NCI-H774 (cell line): ENCODE results near the gene NTRK3.

ENCODE experiments used
- DNase-seq: peaks from one replicate; lab custom pipeline; 2025; lab: John Stamatoyannopoulos, UW

The NTRK3 gene

DNA sequence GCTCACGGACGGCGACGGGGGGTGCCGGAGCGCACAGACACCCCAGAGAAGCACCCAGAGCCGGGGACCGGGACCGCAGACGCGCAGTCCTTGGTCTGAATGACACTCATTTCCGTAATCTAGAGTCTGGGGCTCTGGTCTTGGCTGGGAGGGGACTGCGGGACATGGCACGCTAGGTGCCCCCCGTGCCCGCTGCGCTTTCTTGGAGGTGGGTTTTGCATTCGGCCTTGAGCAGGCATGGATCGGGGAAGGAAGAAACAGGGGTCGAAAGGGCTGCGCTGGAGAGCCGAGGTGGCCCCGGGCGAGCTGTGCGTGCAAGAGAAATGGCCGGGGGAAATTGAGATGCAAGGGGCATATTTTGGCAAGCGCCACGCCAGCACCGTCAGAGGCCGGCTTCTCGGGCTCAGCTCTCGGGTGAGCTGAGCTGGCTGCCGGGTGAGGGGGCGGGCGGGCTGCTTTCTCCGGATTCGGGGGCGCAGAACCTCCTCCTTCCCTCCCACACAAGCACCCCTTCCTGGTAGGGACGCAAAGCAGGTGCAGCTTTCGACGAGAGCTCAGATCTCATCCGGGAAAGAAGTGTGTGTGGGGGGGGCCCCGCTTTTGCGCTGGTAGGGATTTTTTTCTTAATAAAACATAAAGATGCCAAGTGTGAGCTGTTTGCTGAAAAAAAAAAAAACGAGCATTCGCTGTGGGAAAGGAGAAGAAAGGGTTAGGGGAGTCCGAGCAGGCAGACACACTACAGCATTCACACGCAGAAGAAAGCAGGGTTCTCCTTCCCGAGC lies 963 bp upstream of the NTRK3 start:
- no peak for DNase-seq

DNA sequence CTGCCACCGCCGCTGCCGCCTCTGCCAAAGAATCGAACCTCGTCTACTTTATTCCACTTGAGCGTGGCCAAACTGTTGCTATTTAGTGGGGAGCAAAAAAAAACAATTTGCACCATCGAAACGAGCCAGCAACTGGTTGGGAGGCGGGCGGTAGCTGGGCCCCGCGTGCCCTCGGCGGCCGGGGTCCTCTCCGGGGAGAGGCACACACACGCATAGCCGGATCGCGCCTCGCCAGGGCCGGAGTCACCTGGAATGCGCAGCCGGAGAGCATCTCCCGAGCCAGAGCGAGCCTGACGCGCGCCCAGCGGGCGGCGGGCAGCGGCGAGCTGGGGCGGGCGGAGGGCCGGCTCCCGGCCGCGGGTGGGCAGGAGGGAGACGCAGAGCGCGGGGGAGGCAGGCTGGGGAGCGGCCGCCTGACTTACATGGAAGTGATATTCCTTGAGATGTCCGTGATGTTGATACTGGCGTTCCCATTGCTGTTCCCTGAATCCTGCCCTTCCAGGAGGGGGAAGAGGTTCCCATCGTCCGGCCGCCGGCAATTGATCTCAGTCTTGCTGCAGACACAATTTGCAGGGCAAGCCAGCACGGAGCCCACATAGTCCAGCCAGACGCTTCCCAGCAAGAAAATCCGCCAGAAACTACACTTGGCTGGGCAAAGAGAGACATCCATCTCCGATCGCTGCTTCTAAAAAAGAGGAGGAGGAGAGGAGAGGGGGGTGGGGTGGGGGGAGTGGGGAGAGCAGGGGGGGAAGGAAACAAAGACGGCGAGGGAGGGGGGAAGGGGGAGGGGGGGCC lies 858 bp downstream of the NTRK3 start:
- DNase-seq = peak; percentile 40

DNA sequence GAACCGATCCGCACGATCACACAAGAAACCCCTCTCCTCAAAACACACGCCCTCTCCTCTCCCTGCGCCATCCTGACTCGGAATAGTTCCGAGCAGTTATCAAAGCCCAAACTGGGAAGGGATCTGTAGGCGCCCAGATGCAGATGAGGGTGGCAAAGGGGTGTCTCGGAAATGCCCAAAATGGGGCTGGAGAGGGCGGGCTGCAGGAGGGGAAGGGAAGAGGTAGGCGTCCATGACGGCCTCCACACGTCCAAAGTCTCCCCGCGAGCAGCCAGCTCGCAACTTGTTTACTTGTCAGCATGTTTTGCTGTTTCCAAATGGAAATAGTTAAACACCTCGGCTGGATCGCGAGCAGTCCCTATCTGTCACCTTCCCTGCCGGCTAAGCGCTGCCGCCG lies 1.5 kb downstream of the NTRK3 start:
- no peak for DNase-seq

DNA sequence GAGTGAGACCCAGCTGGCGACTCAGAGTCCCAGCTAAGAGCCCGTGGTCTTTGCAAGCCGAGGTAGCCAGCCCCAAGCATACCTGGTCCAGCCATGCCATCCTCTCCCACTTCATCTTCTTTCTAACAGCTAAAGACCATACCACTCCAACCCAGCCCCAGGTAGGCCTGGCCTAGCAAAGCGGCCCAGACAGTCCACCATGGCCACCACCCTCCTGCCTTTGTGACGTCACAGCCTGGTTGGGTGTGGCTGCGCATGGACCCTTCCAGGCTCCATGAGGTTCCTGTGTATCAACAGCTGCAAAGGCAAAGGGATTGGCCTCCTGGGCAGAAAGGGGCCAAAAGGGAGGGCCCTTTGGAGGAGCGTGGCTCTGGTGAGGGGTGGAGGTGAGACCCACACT lies 4.1 kb downstream of the NTRK3 start:
- DNase-seq = no peak

DNA sequence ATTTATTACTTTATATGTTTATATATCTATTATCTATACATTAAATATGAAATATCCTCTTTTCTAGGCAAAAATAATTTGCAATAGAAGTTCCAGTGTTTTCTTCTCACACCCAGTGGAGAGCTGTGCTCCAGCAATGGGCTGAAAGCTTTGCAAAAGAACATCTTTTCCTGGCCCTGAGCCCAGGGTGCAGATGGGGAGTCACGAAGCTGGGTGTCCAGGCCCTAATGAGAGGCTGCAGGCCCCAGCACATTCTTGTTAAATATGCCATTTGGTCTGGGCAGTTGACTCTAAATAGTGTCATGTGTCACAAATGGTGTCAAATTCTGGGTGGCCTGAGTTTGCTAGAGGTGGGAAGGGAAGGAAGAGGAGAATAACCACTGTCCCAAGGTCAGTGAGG lies 5.7 kb downstream of the NTRK3 start:
- no peak for DNase-seq

DNA sequence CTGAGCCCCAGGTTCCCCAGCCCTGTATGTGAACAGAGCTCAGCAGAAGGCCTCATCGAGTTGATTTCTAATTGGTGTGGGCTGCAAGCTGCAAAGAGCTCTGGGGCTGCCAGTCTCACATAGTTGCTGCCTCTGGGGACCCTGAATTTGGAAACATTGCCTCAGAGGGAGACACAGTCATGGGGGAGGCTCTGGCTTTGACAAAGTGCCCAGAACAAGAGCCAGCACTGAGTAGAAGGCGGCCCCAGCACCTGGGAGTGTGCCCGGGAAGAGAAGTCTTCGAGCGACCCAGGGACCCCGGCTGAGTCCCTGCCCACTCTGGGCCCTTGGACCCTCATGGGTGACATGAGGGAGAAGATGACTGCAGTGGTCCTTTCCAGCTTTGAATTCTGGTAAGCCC lies 7.3 kb downstream of the NTRK3 start:
- no peak for DNase-seq

DNA sequence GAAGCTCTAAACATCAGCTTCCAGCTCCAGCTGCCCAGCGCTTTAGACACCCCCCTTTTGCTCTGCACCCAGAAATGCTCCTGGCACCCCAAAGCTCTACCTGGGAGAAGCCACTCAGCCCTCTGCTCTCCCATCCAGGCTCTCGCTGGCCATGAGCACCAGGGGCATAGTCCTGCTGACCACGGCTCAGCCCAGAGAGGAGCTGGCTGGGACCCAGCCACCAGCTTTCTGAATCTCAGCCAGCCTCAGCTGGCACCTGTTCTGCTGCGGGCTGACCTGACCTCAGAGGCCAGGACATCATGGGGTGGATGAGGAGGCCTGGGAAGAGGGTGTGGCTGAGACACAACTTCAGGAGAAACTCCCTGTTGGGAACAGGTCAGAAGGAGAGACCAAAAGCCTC lies 8.6 kb downstream of the NTRK3 start:
- no peak for DNase-seq

DNA sequence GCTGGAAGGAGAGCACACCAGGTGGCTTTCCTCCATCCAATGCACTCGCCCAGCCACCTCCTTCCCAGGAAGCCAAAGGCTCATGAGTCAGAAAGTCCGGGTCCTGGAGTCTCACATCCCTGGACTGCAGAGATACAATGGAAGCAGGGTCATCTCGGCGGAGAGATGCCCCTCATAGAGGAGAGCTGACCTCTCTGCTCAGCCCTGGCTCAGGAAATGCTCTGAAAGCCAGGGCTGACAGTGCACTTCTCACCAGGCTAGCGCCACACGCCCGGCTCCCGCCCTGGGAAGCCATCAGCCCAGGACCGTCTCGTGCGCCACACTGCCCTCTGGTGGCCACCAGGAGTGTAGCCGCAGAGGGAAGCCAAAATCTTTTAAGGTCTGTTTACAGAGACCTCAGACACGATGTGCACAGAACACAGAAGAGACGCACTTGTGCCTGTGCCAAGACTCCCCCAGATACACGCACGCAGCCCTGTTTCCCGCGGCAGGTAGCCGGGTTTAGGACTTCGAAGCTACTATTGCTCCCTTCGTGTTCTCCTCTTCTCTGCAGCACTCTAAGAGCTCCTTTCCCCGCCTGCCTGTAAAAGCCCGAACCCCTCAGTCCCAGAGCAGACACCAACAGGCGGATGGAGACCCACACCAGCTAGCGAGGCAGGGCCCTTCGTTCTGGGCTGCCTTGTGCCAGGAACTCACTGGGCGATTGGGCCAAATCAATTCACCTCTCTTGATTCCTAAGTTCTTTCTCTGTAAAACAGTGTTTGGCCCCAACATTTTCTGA lies 9.7 kb downstream of the NTRK3 start:
- DNase-seq = peak; percentile 54

DNA sequence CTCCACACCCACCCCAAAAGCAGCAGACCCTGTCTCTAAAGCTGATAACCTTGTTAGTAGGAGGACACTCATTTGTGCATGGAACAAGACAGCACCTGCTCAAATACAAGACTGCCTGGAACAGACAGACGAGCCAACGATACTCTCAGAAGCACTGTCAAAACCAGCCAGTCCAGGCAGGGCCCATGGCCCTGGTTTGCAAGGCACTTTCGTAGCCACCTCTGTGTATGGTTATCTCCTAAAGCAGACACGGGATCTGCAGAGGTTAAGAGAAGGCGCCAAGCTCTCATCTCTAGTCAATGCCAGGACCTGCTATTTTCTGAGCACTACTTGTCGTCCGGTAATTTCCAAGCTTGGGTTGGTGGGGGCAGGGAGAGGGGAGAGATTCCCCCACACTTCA lies 10.5 kb downstream of the NTRK3 start:
- no peak for DNase-seq

DNA sequence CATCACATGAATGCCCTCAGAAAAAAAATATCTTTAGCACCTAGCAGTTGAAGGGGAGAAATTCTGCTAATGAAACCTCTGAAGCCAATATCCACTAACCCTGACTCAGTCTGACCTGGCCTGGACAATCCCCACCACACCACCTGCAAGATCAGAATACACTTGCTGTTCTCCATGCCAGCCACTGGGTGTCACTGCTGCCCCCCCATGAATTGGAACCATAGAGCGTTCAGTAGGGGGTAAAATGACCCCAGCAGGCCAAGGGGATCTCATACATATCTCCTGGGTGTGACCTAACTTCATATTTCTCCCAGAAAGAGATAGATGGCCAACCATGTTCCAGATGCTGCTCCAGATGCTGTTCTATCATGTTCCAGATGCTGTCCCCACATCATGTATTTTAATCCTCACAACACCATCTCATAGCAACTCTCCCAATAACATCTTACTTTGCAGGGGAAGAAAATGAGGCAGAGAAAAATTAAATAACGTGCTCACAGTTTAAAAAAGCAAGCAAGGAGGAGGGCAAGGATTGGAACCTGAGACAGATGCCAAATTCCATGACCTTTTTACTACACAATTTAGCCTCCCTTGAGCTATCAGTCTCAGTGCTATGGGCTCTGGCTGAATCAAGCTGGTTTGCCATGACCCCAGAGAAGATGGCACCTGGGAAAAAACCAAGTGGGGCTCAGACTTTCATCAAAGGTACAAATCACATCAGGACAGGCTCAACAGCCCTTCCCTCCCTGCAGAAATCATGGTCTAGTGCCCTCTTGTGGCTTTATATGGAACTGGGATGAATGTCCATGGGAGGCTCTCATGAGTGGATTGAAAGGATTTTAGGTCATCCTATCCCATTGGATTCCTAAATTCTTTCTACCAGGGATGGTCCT lies 12.4 kb downstream of the NTRK3 start:
- DNase-seq = peak; percentile 5

DNA sequence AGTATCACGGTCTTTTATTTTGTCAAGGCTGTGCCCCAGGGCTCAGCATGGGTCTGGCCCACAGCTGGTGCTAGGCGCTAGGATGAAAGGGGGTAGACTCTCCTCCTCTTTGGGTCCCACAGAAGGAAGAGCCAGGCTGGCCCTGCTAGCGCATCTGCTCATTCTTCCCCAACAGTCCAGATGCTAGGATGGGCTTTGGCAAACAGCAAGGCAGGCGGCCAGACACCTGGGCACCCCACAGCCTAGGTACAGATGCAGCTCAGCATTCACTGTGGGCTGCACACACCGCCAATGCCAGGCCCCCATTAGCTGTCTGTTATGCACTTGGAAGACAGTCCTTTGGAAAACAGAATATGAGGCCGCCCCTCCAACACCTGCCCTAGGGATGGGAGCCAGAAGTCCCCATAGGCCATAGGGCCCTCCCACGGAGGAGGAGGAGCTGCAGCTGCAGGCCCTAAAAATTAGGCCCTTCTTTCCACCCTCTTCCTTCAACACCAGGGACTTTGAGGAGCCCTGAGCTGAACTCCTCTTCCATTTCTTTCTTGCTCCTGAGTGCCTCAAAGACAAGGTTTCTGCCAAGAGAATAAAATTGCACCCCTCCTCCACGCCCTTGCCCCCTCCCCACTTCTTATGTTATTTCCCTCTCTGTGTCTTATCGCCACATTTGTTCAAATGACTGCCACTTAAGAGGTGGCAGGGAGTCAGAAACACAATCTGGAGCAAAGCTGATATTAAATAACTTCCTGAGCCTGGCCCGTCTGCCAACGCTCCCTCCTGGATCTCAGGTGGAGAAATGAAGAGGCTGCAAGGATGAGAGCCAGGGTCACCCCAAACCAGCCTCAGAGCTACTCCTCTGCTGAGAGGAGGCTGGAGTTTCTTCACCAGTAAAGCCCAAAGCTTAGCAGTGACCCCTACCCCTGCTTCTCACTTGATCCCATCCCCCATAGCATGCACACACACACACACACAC lies 13.7 kb downstream of the NTRK3 start:
- no peak for DNase-seq

DNA sequence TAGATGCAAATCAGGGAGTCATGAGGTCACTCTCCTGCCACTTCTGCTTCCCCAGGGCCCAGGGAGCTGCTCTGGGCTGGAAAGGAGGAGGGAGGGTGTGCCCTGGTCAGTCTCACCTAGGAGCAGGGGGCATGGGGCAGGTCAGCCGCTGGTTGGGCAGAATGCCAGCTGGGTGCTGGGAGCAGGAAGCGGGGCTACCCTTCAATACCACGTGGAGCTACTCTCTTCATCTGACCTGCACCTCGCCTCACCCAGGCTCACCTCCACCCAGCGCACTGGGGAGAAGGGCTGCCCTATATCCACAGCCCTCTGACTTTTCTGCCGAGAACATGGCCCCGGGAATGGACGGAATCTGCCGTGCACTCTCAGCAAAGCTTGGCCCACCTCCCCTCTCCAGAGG lies 15.1 kb downstream of the NTRK3 start:
- no peak for DNase-seq

DNA sequence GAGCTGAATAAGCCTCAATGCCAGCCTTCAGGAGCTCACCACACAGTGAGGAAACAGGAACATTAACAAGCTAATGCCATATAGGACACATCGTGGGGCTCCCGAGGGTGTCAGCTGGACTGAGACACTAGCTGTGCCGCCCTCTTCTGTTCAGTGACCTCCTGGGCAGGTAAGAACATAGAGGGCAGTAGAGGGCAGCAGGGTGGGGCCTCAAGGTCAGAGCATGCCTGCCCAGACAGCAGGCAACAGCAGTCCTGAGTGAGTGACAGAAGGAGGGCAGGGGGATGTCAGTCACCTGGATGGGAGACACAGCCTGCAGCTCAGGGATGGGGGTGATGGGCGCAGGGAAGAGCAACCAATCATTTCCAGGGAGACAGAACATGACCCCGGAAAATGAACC lies 15.5 kb downstream of the NTRK3 start:
- DNase-seq = no peak

DNA sequence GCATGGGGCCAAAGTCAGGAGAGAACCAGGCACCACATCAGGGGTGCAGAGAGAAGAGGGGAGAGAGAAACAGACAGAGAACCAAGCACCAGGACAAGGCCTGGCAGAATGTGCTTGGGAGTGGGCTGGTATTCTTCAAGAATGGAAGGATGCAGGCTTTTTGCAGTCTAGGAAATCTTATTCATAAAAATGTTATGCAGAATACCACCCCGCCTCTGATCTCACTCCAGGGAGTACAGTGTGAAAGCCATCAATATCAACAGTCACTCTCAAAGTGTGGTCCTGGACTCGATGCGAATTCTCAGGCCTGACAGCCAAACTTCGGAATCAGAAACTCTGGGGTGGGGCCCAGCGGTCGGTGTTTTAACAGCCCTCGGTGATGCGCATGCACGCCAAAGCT lies 16.9 kb downstream of the NTRK3 start:
- no peak for DNase-seq

DNA sequence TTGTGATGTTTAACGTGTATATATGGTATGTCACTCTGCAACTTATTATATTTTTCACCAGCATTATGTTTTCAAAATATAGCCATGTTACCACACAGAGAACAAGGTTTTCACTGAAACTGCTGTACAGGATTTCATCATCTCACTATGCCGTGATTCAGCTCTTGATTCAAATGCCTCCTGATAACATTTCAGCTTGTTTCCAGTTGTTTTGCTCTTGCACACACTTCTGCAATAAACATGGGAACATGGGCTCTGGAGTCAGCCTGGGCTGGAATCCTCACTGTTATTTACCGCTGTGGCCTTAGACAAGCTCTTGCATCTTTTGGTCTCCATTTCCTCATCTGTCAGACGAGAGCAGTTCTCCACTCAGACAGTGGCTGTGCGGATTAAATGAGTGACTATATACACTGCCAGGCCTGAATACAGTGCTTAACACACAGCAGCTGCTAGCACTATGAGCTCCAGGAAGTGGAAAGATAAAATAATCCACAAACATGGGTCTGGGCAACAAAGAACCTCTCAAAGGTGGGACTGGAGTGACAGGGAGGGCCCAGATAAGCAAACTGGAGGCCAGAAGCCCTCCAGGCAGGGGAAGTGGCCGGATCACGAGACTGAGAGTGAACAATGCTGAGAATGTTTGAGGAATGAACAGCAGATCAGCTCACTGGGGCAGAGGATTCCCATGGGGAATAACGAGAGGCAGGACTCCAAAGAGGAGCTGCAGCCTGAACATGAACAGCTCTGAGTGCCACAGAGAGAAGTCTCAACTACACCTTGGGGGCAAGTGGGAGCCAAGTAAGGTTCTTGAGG lies 17.7 kb downstream of the NTRK3 start:
- no peak for DNase-seq

DNA sequence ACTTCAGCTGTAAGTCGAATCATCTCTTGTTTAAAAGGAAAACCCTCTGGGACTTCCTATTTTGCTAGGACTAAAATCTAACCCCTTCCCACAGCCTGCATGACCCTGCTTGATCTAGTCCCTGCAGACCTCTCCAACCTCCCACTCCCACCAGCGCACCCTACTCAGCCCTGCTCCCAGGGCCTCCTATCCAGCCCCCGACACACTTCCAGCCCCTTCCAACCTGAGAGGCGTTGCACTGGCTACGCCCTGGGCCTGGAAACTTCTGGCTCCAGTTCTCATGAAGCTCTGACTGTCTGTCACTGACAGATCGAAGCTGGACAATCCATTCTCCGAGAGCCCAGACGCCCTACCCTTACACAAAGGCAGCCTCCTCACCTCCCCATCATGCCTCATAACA lies 21.8 kb downstream of the NTRK3 start:
- DNase-seq = no peak

DNA sequence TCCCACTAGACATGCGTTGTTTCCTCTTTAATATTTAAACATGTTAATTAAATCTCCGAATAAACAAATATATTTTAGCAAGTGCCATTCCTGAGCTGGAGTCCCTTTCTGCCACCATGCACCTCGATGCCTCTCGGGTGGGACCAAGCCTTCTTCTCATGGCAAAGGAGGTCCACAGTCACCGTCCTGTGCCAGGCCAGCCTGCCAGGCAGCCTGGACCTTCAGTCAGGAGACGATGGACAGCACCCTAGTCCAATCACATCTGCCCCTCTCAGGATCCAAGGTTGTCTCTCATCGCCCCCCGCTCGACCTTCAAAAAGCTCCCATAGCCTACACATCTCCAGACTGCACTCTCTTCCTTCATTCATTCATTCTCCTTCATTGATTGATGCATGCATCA lies 22.6 kb downstream of the NTRK3 start:
- no peak for DNase-seq

DNA sequence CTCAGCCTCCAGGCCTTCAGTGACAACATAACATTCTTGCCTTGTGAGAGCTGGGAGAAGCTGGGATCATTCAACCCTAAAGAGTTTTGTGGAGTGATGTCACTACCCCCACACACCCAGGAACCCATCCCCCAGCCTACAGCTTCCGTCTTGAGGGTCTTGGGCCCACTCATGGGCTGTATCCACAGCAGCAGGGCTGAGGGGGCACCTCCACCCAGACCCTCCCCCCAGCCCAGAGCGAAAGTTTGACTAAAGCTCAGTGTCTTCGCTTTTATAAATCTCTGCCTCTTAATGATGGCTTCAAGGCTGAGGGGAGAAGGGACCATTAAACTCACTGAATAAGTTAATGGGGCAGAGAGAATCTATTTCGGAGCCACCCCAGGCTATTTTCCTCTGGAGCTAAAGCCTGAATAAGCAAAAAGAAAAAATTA lies 23.8 kb downstream of the NTRK3 start:
- no peak for DNase-seq

DNA sequence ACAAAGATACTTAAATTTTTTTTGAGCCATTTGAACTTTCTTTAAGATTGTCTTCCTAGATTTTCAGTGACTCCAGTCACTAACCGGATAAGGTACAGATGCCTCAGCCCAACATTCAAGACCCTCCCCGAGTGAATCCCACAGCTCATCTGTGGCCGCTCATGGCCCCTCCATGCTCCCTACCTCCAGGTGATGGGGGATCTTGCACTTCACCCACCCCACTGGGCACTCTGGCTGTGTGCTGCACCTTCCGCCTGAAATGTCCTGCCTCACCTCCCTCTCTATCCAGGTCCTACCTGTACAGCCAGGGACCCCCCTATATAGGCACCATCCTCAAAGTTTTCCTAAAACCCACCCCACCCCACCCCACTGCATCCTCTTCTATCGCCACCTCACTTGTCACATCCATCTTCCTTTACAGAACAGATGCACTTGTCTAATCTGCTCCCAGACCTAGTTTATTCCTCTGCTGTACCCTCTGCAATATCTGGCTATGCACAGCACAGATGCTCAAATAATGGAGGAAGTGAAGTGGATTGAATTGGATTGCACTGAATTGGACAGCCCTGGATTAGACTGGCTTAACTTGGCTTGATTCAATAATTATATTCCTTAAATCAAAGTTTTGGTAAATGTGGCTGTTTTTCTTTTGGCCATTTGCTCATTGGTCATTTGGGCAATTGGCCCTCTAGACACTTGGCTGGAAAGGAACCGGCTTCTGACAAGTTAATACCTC lies 24.5 kb downstream of the NTRK3 start:
- no peak for DNase-seq
